ENCODE results near the gene CBLN3.

The CBLN3 gene

DNA sequence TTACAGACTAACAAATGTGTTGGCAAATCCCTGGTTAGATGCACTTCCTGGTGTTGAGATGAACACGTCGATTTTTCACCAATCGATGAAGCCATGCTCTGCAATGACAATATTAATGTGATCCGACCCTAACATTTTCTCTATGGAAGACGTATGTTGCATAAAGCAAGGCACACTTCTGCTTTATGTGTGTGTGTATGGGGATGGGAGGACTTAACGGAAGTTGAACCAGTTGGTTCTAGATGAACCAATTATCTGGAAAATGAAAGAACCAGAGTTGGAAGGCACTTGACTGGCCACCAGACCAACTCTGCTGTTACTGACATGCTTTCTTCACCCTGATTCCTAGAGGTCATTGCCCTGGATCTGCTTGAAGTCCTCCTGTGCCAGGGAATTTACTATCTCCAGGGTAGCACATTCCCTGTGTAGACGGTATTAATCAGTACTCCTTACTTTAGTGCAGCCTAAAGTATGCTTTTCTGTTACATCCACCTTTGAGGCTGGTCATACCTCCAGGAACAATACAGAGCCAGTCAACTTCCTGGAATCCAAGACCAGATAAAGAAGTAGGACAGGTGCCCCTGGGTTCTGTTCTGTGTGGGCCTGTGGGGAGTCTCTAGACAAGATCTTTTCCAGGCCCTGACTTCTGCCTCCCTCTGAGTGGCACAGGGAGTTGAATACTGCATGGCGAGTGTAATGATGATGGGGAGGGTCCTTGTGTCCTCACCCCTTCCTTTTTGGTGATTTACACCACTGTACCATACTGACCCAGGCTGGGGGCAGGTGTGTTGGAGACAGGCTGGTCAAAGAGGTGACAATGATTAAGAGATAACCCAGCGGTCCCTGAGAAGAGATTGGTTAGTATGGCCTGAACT, 9.0 kb upstream of the CBLN3 start:
- DNase-seq: no peak

DNA sequence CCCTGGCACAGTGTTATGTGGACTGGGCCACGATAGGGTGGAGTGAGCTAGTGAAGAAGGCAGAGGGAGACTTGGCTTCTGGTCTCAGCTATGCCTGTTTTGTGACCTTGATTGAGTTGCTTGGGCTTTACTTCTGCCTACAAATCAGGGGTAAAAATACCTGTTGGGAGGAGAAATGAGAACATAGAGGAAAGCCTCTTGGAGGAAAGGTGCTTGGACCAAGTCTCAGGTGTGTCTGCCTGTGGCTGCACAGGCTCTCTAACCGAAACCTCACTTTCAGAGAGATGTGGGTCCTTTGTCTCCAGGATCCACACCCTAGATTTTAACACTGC, 8.2 kb upstream of the CBLN3 start:
- no peak for DNase-seq

DNA sequence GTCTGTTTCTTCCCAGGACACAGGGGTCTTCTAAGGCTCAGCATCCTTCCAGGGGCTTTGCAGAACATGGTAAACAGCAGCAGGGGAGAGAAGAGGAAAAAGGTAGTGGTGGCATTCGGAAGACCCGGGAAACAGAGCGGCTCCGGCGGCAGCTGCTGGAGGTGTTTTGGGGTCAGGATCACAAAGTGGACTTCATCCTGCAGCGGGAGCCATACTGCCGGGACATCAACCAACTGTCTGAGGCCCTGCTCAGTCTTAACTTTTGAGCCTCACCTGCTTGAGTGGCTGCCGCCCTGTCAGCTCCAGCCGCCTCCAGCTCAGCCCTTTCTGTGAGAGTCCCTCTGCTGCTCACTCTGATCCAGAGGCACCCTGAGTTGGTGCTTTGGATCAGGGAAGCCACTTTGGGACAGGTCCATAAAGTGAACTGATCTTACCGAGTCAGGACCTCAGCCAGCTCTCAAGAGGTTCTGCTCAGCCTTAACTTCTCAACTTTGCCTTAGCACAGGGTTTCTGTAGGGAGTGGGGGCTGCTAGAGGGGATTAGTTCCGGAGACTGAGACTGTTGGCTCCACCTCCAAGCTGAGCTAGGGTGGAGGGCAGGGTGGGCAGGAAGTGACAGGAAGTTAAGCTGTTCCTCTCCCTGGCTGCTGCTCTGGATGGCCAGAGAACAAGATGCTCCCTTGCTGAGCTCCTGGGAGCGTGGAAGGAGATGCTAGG, 7.7 kb upstream of the CBLN3 start:
- no peak for DNase-seq

DNA sequence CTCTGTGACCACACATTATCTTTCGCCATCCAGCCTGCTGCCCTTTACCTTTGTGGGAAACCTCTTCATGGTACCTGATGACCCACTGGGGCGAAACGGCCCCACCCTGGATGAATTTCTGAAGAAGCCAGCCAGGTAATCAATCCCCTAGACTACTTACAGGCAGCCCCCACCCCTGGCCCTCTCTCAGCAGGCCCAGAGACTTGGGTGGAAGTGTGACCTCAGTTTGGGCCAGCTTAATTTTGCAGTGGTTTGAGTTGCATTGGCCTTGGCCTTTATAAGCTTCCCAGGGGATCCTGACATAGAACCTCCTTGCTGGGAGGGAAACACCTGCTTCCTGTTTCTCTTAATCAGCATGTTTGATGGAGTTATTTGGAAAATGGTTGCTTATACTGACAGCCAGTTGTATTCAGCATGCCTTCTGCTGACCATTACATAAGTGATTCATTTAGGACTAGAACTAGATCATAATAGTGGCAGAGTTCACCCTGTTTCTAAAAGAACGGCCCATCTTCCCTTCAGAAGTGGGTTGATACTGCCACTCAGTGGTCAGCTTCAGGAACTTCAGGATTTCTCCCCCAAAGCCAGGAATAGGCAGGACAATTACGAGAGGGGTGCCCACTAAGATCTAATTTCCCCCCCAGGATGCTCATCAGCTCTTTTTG, 7.0 kb upstream of the CBLN3 start:
- peak in 2 of 5 donors; percentile 36 to 56 for DNase-seq

DNA sequence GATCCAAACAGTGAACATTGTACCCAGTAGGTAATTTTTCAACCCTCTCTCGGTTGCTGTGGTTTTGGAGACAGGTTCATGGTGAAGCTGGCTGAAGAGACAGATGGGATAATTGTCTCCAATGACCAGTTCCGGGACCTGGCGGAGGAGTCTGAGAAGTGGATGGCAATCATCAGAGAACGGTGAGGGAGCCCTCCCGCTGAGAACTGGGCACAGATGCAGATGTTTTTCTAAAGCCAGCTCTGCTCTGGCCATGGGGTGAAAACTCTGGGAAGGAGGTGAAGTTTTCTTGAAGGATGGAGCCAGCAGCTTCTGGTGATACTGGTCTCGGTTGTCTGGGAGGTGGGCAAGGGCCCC, 6.5 kb upstream of the CBLN3 start:
- DNase-seq: no peak

DNA sequence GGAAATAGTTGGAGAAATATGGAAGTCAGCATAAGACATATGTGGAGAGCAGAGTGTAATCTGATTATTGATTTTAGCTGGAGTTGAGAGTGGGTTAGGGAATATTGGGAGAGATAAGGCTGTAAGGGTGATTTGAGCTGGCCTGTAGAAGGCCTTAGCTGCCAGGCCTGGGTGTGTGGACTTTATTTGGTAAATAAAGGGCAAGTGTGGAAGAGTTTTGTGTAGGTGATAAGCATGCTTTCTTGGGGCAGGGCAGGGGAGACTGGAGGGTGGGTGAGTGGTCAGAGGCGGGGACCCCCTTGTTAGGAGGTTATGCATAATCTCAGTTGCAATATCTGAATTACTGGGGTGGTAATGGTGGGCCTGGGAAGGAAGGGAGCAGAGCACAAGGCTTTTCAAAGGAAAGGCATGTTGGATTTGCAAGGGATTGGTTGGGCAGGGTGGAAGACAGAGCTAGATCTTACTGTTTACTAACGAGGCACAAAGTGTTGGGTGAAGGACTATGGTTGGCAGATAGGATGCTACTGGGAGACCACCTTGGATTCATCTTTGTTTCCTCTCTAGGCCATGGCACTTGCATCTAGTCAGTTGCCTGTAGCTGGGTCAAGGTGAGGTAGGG, 5.8 kb upstream of the CBLN3 start:
- DNase-seq: no peak

DNA sequence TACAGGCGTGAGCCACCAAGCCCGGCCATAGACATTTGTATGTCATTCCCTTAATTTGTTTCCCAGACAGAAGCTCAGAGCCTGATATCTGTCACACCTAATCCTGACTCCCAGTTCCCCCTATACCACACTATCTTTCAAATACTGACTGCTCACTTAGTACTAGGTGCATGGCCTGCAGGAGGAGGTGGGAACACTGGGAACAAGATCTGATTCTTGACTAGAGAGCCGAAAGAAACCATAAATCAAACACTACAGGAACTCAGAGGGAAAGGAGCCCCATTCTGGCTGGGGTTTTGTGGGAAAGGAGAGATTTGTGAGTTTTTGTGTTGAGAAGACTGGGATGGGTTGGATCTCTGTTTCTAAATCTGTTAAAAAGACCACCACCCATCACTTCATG, 5.2 kb upstream of the CBLN3 start:
- no peak for DNase-seq

DNA sequence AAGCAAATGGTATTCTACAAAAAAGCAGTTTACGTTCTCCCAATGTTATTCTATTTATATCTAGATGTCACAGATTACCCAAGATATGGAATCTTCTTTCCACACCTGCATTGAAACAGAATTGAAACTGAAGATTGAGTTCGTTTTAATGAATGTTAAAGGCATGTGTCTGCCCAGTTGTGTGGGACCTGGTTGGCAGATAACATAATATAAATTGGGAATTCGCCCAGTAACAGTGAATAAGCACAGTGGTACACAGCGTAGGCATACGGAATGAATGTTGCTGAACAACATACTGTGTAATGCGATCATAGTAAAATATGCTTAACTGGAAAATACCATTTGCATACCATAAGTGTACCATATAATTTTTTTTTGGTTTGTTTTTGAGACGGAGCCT, 4.6 kb upstream of the CBLN3 start:
- no peak for DNase-seq

DNA sequence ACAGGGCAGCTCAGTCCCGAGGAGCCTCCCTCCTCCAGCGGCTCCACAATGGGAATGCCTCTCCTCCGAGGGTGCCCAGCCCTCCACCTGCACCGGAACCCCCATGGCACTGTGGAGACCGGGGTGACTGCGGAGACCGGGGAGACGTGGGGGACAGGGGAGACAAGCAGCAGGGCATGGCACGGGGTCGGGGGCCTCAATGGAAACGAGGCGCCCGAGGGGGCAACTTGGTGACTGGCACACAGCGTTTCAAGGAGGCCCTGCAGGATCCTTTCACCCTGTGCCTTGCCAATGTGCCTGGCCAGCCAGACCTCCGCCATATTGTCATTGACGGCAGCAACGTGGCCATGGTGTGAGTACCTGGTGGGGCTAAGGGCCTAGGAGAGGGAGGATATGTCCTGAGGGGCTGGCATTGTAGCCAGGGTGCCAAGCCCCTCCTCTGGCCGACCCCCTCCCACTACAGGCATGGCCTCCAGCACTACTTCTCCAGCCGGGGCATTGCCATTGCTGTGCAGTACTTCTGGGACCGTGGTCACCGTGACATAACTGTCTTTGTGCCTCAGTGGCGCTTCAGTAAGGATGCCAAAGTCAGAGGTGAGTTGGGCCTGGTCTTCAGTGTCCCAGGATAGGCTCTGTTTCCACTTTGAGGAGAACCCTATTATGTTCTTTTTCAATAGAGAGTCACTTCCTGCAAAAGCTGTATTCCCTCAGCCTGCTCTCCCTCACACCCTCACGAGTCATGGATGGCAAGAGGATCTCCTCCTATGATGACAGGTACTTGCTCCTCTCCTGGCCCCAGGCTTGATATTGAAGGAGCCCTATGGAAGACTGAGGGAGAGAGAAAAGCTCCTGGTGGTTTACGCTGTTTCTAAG, 3.0 kb upstream of the CBLN3 start:
- no peak for DNase-seq

DNA sequence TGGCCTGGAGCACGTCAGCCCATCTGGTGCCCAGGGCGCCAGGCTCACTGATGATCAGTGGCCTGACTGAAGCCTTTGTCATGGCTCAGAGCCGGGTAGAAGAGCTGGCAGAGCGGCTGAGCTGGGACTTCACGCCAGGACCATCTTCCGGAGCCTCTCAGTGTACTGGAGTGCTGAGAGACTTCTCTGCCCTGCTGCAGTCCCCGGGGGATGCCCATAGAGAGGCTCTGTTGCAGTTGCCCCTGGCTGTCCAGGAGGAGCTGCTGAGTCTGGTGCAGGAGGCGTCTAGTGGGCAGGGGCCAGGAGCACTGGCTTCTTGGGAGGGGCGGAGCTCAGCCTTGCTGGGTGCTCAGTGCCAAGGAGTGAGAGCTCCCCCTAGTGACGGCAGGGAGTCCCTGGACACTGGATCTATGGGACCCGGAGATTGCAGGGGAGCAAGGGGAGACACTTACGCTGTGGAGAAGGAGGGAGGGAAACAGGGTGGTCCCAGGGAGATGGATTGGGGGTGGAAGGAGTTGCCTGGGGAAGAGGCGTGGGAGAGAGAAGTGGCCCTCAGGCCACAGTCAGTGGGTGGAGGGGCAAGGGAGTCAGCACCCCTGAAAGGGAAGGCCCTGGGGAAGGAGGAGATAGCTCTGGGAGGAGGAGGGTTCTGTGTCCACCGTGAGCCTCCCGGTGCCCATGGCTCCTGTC, 2.2 kb upstream of the CBLN3 start:
- peak; percentile 74 to 92 (median 83) for DNase-seq

DNA sequence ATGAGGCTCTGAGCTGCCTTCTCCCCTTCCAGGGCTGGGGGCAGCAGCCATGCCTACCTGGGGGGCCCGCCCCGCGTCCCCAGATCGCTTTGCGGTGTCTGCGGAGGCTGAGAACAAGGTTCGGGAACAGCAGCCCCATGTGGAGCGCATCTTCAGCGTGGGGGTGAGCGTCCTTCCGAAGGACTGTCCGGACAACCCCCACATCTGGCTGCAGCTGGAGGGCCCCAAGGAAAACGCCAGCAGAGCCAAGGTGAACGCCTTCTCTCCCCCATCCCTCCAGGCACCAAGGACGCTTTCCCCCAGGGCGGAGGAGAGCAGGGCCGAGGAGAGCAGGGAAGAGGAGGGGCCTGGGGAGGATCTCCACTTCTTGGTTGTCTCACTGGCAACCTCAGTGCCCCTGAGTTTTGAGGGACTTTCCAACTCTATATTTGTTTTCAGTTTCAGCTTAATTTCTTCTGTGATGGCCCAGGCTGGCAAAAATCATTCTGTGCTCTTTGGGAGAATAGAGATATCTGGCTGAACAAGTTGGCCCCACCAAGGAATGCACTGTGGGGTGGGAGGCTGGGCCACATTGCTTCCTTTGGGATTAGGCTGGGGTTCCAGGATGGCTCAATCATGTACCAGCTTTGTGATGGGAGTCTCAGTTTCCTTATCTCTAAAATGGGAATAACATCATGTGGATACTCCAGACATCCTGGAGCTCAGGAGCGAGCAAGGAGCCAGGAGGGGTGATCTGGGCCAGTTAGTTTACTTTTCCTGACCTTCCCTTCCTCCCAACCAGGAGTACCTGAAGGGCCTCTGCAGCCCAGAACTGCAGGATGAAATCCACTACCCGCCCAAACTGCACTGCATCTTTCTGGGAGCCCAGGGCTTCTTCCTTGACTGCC, 1.5 kb upstream of the CBLN3 start:
- peak; percentile 40 to 79 (median 60) for DNase-seq

DNA sequence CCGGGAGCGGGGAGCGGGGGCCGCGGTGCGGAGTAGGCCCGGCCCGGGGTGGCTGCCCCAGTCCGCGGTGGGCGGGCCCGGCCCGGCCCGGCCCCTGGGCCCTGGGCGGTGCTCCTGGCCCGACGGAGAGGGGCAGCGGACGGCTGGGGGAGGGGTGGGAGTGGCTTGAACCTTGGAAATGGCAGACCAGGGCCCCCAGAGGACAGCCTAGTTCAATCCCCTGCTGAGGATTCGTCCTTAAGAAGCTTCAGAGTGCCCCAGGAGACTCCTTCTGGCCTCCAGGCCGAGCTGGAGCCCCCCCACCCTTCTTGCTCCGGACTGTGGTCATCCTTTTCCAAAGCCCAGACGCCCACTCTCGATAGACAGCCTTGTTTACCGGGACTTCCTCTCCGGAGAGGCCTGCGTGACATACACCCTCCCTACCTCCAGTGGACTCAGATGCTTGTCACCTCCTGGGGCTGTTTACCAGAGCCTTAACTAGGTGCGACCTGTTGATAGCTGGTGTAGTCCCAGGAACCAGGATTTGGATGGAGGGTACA, 744 bp upstream of the CBLN3 start:
- DNase-seq: peak in 2 of 5 donors; percentile 33 to 65

DNA sequence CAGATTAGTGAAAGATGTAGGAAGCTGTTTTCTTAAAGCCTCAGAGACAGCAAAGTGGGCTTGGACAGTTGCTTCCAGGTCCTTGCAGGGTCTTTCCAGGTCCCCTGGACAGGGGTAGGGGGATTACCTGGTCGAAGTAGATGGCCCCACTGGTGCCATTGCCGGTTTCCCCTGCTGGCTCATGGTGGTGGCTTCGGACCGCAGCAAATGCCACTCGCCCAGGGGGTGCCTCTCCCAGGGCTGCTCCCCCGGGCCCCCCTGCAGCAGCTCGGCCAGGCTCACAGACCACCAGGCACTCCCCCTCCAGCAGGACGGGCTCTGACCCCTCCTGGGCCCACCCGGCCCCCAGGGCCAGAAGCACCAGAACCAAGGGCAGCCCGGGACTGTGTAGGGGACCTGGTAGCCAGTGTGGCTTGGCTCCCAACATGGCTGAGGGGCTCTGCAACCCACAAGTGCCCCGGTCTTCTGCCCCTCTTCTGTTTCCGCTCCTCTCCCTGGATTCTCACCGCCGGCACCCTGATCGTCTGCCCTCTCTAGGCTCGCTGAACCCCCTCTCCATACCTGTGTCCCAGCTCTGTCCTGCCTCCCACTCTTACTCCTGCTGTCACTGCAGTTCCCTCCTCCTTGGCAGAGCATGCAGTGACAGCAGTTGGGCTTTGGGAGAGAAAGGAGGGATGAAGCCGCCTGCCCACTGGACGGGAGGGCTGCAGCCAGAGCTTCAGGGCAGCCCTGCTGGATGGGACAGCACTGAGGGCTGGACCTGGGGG, 657 bp downstream of the CBLN3 start:
- no peak for DNase-seq

DNA sequence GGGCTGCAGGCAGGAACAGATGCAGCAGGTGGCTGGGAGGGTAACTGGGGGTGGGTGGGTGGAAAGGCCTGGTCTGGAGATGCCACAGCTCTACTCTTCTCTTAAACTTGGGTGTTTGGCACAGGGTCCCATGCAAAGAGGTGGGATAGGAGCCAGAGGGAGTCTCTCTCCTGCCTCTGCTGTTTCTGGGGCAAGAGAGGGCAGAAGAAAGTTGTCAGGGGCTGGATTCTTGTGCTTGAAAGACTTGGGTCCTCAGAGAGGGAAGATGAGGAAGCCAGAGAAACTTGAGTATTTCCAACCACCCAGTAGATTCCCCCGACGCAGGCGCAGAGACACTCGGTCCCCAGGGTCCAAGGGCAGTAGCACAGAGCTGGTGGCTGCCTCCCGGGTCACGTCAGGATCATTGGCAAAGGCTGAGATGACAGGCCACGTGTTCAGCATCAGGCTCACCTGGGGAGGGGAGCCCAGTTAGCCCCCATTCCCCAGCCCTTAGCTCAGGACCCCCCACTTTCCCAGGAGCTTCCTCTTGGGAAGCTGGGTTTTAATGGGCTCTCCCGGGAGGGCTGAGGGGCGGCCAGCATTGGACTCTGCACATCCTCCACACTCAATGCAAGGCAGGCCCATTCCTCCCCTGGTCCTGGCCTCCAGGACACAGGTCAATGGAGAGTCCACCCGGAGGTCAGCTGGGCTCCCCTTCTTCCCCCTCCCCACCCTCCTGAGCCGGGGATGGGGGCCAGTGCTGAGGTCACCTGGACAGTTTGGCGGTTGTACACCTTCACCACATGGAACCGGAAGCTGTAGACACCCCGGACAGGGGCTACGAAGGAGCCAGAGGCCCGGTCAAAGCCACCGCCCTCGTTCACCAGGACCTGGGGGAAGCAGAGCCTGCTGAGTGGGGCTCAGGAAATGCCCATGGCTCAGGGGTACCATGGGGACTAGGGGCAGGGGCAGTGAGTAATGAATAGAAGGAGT, 1.6 kb downstream of the CBLN3 start:
- no peak for DNase-seq

DNA sequence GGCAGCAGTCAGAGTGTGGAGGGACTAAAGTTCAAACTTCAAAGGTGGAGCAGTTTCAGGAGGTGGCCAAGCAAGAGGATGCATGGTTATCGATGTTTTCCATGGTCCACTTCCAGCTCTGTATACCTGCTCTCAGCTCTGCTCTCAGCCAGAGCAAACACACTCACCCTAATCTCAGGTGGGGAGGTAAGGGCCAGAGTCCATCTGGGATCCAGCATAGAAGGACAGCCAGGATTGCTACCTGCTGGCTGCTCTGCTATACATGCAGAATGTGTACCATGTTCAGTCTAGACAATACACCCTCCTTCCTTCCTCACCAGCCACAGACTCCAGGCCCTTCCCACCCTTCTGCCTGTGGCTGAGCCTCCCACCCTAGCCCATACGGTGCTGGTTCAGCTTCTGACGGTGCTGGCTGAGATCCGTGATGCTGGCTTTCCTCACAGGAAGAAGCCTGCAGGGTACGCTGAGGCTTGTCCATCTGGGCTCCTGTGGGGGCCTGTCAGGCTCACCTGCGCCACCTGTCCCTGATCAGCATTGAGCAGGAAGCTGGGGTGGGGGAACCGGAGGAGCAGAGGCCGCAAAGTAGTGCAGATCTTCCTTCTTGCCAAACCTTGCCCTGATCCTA, 2.4 kb downstream of the CBLN3 start:
- no peak for DNase-seq

DNA sequence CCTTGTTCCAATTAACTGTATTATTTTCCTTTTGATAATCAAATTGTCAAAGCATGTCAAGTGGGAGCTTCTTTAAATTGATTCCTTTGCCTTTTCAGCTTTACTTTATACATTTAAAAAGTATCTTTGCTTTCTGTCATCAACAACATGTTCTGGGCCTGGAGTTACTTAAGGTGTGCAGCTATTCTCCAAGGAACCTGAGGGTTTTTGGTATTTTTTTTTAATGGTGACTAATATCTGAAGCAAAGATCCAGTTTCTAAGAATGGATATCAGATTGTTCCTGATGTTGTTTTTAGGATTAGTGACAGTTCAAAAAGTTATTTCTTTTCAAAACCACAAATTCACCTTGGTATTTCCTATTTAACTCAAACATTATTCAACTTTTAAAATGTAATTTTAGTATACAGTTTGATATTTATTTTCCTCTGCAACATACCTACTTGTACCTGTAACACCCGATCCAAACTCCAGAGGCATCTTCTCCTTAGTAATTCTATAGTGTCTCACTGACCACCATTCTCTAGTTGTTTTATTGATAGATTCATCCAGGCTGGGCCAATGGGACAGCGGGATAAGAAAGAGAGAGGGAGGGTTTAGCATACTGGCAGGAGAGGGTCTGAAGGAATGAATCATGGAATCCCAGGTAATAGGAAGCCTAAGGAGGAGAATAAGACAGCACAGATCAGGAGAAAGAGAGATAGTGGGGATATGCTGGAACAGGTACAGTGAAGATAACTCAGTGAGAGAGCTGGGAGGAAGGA, 3.1 kb downstream of the CBLN3 start:
- no peak for DNase-seq

DNA sequence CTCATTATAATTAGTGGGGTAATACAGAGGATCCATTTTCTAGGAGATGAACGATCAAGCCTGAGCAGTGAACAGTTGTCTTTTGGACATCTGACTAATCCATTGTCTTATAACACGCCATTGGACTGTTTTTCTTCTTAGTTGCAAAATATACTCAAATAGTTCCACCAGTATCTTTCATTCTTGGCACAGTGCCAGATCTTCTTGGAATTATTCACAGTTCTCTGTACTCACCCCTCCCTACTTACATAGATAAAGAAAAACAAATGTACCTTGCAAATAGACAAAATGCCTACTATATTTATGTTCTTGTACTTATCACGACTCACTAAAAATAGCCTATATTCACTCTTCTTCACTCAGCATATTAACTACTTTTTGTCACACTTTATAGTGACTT, 3.8 kb downstream of the CBLN3 start:
- peak in 1 of 5 donors; percentile 75 for DNase-seq

Data from T-helper 1 cell (primary cell).